Measurements from ENCODE around the gene ALDH9A1.
"Not testable (repeated sequence)": the region's sequence is repeated elsewhere in the genome, so short reads cannot be mapped to it uniquely, and the experiment has no call there.

The ALDH9A1 gene

GRCh38 chr1:165686121-165686970, 12.0 kb downstream of the ALDH9A1 start:
- no peak for DNase-seq (ENCODE audit: low read depth)
- TF ChIP-seq CTCF (IDR thresholded peaks at IDR 0.05; ENCODE audit: insufficient read depth, low read depth, low read length, missing control alignments): no peak
- H3K4me3 ChIP-seq (ENCODE audit: low read length): no peak overlapping the region

- no peak for DNase-seq (ENCODE audit: low read depth)
- no peak for TF ChIP-seq CTCF (IDR thresholded peaks at IDR 0.05; ENCODE audit: insufficient read depth, low read depth, low read length, missing control alignments)
Measured at GRCh38 chr1:165683848-165684485, 14.4 kb downstream of the ALDH9A1 start.

GRCh38 chr1:165680773-165681172, 17.6 kb downstream of the ALDH9A1 start:
- not testable (repeated sequence) for DNase-seq (ENCODE audit: low read depth)

More at GRCh38 chr1:165683848-165684485, 14.4 kb downstream of the ALDH9A1 start:
- no peak overlapping the region for H3K4me3 ChIP-seq (ENCODE audit: low read length)

GRCh38 chr1:165680303-165680702, 18.1 kb downstream of the ALDH9A1 start:
- TF ChIP-seq CTCF (IDR thresholded peaks at IDR 0.05; ENCODE audit: insufficient read depth, low read depth, low read length, missing control alignments): no peak
- DNase-seq (ENCODE audit: low read depth): no peak
- H3K4me3 ChIP-seq (ENCODE audit: low read length): no peak overlapping the region

More at GRCh38 chr1:165680773-165681172, 17.6 kb downstream of the ALDH9A1 start:
- not testable (repeated sequence) for H3K4me3 ChIP-seq (ENCODE audit: low read length)

GRCh38 chr1:165679282-165680036, 18.9 kb downstream of the ALDH9A1 start:
- no peak overlapping the region for H3K4me3 ChIP-seq (ENCODE audit: low read length)
- TF ChIP-seq CTCF (IDR thresholded peaks at IDR 0.05; ENCODE audit: insufficient read depth, low read depth, low read length, missing control alignments): no peak

GRCh38 chr1:165678509-165678908, 19.9 kb downstream of the ALDH9A1 start:
- no peak for TF ChIP-seq CTCF (IDR thresholded peaks at IDR 0.05; ENCODE audit: insufficient read depth, low read depth, low read length, missing control alignments)
- H3K4me3 ChIP-seq (ENCODE audit: low read length): no peak overlapping the region
- no peak for DNase-seq (ENCODE audit: low read depth)

More at GRCh38 chr1:165679282-165680036, 18.9 kb downstream of the ALDH9A1 start:
- DNase-seq (ENCODE audit: low read depth): no peak

GRCh38 chr1:165675794-165676193, 22.6 kb downstream of the ALDH9A1 start:
- no peak for TF ChIP-seq CTCF (IDR thresholded peaks at IDR 0.05; ENCODE audit: insufficient read depth, low read depth, low read length, missing control alignments)
- H3K4me3 ChIP-seq (ENCODE audit: low read length): no peak overlapping the region
- DNase-seq (ENCODE audit: low read depth): no peak

Measured in epithelial cell of esophagus (primary cell).